ENCODE results near the gene CELA2A.

DNA sequence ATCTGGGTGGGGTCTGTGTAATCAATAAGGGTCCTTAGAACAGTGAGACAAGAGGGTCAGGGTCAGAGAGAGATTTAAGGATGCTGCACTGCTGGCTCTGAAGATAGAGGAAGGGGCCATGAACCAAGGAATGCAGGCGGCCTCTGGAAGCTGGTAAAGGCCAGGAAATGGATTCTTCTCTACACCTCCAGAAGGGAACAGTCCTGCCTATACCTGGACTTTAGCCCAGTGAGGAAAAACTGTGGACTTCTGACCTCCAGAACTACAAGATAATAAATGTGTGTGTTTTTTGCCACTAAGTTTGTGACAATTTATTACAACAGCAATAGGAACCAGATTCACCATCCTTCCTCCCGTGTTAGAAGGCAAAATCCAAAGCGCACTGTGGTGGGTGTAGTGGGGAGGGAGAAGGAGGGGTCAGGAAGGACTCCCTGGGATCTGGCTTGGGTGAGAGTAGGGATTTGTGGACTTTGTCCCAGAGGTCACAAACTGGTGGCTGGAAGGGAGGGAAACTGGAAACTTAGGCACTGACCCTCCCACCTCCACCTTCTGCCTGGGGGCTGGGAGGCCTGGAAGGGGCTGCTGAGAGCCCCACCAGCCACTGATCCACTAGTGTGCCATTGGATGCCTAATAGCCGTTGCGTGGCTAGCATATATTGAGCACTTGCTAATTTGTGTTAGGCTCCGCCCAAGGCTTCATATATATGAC, 5.4 kb upstream of the CELA2A start:
- TF ChIP-seq ESRRG (CRISPR knock-in tag; IDR thresholded peaks at IDR 0.05): no peak
- TF ChIP-seq SNAI2 (CRISPR knock-in tag; IDR thresholded peaks at IDR 0.05): no peak
- TF ChIP-seq, protein P1, sequence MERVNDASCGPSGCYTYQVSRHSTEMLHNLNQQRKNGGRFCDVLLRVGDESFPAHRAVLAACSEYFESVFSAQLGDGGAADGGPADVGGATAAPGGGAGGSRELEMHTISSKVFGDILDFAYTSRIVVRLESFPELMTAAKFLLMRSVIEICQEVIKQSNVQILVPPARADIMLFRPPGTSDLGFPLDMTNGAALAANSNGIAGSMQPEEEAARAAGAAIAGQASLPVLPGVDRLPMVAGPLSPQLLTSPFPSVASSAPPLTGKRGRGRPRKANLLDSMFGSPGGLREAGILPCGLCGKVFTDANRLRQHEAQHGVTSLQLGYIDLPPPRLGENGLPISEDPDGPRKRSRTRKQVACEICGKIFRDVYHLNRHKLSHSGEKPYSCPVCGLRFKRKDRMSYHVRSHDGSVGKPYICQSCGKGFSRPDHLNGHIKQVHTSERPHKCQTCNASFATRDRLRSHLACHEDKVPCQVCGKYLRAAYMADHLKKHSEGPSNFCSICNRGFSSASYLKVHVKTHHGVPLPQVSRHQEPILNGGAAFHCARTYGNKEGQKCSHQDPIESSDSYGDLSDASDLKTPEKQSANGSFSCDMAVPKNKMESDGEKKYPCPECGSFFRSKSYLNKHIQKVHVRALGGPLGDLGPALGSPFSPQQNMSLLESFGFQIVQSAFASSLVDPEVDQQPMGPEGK (CRISPR knock-in tag; IDR thresholded peaks at IDR 0.05; ENCODE audit: borderline replicate concordance): no peak
- TF ChIP-seq CSDC2 (CRISPR knock-in tag; IDR thresholded peaks at IDR 0.05): no peak
- TF ChIP-seq, protein P2, sequence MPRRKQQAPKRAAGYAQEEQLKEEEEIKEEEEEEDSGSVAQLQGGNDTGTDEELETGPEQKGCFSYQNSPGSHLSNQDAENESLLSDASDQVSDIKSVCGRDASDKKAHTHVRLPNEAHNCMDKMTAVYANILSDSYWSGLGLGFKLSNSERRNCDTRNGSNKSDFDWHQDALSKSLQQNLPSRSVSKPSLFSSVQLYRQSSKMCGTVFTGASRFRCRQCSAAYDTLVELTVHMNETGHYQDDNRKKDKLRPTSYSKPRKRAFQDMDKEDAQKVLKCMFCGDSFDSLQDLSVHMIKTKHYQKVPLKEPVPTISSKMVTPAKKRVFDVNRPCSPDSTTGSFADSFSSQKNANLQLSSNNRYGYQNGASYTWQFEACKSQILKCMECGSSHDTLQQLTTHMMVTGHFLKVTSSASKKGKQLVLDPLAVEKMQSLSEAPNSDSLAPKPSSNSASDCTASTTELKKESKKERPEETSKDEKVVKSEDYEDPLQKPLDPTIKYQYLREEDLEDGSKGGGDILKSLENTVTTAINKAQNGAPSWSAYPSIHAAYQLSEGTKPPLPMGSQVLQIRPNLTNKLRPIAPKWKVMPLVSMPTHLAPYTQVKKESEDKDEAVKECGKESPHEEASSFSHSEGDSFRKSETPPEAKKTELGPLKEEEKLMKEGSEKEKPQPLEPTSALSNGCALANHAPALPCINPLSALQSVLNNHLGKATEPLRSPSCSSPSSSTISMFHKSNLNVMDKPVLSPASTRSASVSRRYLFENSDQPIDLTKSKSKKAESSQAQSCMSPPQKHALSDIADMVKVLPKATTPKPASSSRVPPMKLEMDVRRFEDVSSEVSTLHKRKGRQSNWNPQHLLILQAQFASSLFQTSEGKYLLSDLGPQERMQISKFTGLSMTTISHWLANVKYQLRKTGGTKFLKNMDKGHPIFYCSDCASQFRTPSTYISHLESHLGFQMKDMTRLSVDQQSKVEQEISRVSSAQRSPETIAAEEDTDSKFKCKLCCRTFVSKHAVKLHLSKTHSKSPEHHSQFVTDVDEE (CRISPR knock-in tag; IDR thresholded peaks at IDR 0.05): no peak
- TF ChIP-seq ZFP3 (CRISPR knock-in tag; IDR thresholded peaks at IDR 0.05): no peak
- TF ChIP-seq ARNTL (CRISPR knock-in tag; IDR thresholded peaks at IDR 0.05; ENCODE audit: borderline replicate concordance, low read depth): no peak
- TF ChIP-seq POU6F1 (CRISPR knock-in tag; IDR thresholded peaks at IDR 0.05; ENCODE audit: borderline replicate concordance, low read depth): no peak
- TF ChIP-seq PPARA (CRISPR knock-in tag; IDR thresholded peaks at IDR 0.05; ENCODE audit: borderline replicate concordance): no peak
- TF ChIP-seq TOX (CRISPR knock-in tag; IDR thresholded peaks at IDR 0.05; ENCODE audit: borderline replicate concordance): no peak
- TF ChIP-seq CREB5 (CRISPR knock-in tag; IDR thresholded peaks at IDR 0.05; ENCODE audit: low read depth): no peak
- no peak for TF ChIP-seq ZNF565 (CRISPR knock-in tag; conservative IDR thresholded peaks at IDR 0.05; ENCODE audit: low read depth)
- TF ChIP-seq, protein P3, sequence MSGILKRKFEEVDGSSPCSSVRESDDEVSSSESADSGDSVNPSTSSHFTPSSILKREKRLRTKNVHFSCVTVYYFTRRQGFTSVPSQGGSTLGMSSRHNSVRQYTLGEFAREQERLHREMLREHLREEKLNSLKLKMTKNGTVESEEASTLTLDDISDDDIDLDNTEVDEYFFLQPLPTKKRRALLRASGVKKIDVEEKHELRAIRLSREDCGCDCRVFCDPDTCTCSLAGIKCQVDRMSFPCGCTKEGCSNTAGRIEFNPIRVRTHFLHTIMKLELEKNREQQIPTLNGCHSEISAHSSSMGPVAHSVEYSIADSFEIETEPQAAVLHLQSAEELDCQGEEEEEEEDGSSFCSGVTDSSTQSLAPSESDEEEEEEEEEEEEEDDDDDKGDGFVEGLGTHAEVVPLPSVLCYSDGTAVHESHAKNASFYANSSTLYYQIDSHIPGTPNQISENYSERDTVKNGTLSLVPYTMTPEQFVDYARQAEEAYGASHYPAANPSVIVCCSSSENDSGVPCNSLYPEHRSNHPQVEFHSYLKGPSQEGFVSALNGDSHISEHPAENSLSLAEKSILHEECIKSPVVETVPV (CRISPR knock-in tag; IDR thresholded peaks at IDR 0.05): no peak
- TF ChIP-seq ZFP30 (CRISPR knock-in tag; IDR thresholded peaks at IDR 0.05): no peak
